GM04504 (cell line): ENCODE measurements around the gene PICK1.

Experiments used
- DNase-seq: peaks from one replicate; pipeline ENCODE4 v3.0.0-alpha.2; 2012; ENCODE audit warnings: low read depth

Gene PICK1

GRCh38 chr22:38049812-38050619, 7.2 kb upstream of the PICK1 start:
- DNase-seq: no peak

- no peak for DNase-seq
Observed at GRCh38 chr22:38050720-38051119, 6.5 kb upstream of the PICK1 start.

DNA sequence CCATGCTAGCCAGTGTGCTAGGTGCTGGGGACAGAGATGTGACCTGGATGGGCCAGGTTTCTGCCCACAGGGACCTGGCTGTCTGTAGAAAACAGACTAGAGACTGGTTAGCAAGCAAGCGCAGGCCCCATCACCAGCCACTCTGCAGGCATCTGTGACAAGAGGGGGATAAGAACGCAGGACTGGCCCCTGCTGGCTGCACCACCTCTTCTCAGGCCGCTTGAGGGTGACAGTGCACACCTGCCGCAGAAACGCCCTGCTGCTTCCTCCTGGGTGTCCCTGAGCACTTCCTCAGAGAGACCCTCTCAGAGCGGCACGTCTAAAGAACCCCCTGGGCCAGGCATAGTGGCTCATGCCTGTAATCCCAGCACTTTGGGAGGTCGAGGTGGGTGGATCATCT, 5.9 kb upstream of the PICK1 start:
- DNase-seq: no peak

GRCh38 chr22:38051900-38052862, 5.0 kb upstream of the PICK1 start:
- DNase-seq: peak; percentile 23

DNA sequence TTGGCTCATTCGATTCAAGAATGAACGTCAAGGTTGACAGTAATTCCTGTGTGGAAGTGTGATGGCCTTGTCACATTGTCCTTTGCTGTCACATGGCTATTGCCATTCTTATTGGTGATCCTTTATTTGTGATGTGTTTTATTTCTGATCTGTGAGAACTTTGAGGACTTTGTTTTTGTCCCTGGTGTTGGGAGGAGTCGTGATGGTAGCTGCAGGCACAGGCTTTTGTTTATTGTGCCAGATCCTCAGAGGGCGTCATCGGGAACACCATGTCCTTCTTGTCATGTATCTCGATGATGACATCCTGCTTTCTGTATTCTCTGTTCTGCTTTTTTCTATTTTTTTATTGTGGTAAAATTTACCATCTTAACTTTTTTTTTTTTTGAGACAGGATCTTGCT, 5.6 kb downstream of the PICK1 start:
- no peak for DNase-seq

- DNase-seq: no peak
Observed at GRCh38 chr22:38065539-38065938, 8.3 kb downstream of the PICK1 start.

DNA sequence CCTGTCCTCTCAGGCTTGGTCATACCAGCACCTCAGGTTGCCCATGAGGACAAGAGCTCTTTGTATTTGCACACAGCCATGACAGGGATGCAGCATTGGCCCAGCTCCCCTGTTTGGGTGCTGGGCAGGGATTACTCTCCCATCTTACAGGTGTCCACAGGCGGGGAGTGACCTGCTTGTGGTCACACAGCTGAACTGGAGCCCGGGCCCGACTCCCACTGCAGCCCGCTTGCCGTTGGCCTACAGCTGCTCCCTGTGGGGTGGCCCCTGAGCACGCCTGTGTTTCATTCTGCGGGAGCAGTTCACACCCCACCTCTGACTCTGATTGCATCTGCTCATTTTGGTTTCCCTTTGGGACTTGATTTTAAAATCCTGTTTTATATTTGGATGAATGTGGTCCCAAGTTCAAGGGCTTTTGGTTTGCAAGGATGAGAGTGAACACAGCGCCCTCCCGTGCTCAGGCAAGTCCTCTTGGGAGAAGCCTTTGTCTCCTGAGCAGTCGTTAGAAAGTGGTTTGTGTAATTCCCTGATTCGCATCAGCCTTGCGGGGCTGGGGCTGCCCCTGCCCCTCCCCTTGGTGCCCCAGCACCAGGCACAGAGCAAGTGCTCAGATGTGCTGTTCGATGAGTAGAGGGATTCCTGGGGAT, 9.3 kb downstream of the PICK1 start:
- no peak for DNase-seq

DNA sequence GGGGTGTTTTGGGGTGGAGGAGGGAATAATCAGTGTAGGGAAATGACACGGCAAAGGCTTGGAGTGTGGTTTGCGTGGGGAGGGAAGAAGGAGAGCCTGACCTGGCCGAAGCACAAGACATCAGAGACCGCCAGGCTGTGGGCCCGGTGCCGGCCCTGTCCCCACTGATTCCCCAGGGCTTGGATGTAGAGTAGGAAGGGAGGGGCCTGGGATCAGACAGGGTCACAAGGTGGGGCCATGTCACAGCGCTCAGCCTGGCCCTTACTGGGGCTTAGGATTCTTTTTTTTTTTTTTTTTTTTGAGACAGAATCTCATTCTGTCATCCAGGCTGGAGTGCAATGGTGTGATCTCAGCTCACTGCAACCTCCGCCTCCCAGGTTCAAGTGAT, 9.8 kb downstream of the PICK1 start:
- no peak for DNase-seq

GRCh38 chr22:38067761-38068360, 10.7 kb downstream of the PICK1 start:
- no peak for DNase-seq

GRCh38 chr22:38068641-38069371, 11.6 kb downstream of the PICK1 start:
- DNase-seq: no peak

GRCh38 chr22:38069372-38070249, 12.4 kb downstream of the PICK1 start:
- peak; percentile 24 for DNase-seq

DNA sequence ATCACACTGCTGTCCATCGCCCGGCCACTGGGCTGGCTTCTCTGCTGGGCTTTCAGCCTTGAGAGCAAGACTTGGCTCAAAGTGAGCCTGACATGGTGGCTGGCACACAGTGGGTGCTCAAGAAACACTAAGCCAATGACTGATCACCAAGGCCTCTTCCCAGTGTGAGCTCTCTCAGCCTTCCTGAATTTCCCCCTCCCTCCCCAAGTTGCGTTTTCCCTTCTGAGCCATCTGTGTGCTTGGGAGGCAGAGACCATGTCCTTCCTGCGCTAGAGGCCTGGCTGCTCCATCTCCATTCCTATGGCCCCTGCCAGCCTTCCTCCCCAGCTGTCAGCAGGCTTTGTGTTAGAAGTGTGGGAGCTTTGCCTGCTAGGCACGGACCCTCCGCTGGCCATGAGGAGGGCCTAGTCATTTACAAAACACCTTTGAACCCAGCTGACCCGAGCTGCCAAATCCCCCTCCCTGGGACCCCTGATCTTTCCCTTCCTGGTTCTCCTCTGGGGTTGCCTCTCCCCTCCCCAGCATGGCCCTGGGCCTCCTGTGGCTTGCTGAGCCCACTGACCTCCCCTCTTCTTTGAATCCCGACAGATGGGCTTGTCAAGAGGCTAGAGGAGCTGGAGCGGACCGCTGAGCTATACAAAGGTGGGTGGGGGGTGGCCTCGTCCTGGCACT, 13.2 kb downstream of the PICK1 start:
- no peak for DNase-seq

GRCh38 chr22:38071421-38072321, 14.5 kb downstream of the PICK1 start:
- no peak for DNase-seq

DNA sequence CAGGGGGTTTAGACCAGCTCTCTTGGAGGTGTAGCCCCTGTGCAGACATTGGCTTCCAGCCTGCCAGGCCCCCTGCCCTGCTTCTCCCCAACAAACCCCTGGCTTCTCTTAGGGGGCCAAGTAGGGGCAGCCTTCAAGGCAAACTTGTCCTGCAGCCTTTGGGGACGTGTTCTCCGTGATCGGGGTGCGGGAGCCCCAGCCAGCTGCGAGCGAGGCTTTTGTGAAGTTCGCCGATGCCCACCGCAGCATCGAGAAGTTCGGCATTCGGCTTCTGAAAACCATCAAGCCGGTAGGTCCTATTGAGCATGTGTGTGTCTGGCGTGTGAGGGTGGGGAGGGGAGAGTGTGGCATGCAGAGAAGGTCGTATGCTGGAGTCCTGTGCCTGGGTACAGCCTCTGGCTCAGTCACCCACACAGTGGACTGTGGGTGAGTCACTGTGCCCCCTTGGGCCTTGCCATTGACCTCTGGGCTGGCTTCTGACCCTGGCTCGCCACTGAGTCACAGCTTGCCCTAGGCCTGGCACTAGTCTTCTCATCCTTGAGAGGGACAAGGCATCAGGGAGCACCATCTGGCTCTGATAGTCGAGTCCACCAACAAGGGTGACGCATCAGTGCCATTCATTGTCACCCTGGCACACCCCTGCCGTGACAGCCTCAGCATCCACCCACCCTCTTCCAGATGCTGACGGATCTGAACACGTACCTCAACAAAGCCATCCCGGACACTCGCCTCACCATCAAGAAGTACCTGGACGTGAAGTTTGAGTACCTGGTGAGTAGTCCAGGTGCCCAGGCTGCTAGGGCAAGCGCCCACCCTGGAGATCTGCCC, 15.3 kb downstream of the PICK1 start:
- no peak for DNase-seq

DNA sequence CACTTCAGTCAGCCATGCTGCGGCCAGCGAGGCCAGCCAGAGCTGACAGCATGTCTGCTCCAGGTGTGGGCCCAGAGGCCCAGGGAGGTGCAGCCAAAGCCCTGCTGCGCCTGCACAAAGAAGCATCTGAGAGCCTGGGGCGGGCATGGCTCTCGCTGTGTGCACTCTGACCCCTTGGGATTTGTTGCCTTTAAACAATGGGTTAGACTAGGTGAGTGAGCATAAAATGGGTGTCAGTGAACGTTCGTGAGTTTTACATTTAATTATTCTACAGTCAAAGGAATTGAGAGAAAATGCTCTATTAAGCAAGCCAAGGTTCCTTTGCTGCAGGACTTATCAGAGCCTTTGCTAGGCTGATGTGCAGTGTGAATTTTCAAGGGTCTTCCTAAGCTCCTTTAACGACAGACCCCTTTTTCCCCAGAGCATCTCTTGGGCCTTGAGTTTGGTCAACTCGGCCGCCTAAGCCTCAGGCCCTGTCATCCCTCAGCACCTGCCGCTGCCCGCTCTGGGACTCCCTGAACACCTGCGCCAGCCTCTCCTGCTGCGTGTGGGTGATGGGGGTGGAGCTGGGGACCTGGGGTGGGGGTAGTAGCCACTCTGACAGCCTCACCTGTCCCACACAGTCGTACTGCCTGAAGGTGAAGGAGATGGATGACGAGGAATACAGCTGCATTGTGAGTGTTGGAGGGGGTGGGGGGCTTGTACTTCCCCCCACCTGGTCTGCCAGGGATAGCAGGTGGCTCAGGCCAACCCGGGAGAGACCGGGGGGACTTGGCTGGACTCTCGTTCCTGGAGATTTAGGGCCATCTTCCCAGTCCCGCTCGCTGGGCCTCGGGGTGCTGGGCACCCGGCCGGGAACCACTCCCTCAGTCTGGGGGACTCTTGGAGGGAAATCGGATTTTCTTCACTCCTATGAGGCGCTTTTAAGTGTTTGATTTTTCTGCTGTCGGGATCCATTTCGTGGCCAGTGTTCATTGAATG, 16.2 kb downstream of the PICK1 start:
- DNase-seq: no peak
